Measurements from ENCODE around the gene CSTF1. TPM values are rescaled to one million over a fixed set of nuclear protein-coding genes. Genes with fewer than 3 reads are reported as not detected.
A peak's percentile ranks its signal among the peaks of the same experiment; 100 is the strongest.
"Not testable (repeated sequence)": the region's sequence is repeated elsewhere in the genome, so short reads cannot be mapped to it uniquely, and the experiment has no call there.

Gene CSTF1
- polyA plus RNA-seq, 1 donor: 26.2 TPM

DNA sequence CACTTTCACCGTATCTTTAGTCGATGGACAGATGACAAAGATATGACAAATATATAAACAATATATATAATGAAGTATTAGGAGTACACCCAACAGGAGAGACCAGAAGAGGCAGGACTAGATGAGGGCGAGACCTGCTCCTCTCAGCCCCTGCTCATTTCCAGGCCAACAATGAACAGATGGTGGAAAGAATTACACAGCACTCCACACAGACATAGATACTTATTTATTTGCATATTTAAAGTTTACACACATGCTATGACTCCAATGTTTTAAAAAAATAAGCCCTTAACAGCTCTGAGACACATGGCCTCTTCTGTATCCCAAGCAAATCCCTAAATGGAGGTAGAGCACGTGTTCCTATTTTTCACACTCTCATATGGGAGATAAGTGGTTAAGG is 23.3 kb upstream of the CSTF1 start:
- no peak for DNase-seq (ENCODE audit: low read depth)

- DNase-seq (ENCODE audit: low read depth): no peak
These were observed 20.5 kb upstream of the CSTF1 start for GRCh38 chr20:56371977-56372376.

DNA sequence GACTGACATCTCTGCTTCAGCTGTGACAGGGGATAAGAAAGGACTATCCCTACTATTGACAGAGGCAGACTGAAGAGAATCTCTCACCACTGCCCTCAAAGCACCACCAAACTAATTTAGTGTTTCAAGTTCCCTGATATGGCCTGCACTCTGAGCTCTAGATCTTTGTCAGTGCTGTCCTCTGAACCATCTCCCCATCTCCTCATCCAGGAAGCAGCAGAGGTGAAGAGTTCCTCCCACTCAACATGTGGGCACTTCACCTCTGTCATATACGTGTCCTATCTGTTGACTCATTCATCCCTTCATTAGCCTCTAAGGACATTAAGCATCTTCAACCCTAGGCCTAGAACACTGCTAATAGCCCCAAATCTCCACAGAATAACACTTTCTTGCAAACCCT is 19.6 kb upstream of the CSTF1 start:
- no peak for DNase-seq (ENCODE audit: low read depth)

DNA sequence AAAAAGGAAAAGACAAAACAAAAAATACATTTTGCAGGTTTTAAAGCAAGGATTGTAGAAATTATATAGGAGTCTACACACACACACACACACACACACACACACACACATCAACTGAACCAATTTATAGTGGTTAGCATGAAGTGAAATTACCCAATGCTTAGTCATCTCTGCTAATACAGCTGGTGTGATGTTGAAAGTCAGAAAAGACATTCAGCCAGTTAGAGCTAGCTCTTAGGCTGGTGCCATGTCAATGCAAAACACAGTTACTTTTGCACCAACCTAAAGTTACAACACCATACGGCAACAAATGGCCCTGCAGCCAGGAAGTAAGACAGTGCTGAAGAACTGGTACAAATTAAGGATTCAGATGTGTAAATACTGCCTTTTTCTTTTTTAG is 18.5 kb upstream of the CSTF1 start:
- DNase-seq (ENCODE audit: low read depth): no peak

DNA sequence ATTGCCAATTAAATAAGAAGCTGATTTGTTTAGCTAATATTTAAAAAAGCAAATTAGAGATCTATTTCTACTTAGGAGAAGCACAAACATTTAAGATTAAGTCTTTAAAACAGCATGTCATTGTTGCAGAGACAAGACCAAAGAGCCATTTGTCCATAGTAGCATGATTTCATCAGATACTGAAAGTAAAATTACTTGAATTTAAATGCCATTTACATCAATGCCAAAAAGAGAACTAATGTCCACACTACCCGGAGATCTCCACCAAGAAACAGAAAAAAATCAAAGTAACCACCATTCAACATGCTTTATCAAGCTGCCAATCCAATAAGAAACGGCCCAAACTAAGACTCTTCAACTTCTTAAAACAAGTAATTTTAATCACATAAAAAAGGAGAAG is 16.1 kb upstream of the CSTF1 start:
- DNase-seq (ENCODE audit: low read depth): no peak

DNA sequence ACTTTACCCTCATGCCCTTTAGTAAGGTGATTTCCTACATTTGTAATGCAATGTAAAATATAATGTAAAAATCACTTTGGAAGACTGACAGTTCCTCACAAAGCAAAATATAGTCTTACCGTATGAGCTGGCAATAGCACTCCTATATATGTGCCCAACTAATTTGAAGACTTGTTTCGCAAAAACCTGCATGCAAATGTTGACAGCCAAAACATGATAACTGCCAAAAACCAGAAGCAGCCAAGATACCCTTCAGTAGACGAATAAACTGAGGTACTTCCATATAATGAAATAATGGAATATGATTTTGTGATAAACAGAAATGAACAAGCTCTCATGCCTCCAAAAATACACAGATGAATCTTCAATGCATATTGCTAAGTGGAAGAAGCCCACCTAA is 14.1 kb upstream of the CSTF1 start:
- DNase-seq (ENCODE audit: low read depth): no peak

DNA sequence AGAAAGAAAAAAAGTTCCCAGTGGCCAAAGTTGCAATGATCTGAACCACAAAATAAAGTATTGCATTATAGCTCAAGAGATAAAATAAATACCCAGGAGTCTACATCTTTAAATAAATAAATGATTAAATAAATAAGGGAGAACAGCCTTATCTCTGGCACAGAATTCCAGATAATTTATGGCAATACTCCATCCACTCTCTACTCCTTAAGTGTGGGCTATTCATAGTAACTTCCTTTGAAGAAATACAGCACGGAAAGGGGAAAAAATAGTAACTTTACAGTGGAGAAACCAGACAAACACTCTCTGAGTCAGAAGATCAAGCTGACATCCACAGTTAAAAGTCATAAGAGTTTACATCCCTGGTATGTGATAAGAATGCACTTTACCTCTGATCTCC is 12.1 kb upstream of the CSTF1 start:
- no peak for DNase-seq (ENCODE audit: low read depth)

DNA sequence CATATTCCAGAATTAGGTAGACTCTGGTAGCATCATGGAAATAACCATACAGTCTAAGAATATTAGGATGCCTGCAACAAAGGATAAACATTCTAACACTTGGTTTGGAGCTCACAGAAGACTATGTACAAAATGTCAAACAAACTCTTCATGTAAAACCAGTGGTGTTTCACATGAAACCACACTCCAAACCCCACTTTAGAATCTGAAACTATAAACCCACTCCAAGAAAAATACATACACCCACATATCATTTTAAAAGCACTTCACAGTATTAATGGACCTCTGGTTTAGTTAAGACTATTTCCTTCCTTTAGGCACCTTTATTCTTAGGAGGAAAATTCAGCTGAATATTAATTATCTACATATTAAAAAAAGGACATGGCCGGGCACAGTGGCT is 10.9 kb upstream of the CSTF1 start:
- DNase-seq (ENCODE audit: low read depth): no peak

- no peak for DNase-seq (ENCODE audit: low read depth)
These were observed 9.7 kb upstream of the CSTF1 start for GRCh38 chr20:56382696-56383095.

- DNase-seq (ENCODE audit: low read depth): no peak
These were observed 9.1 kb upstream of the CSTF1 start for GRCh38 chr20:56383334-56383733.

GRCh38 chr20:56385130-56385529 is 7.3 kb upstream of the CSTF1 start:
- DNase-seq (ENCODE audit: low read depth): no peak

DNA sequence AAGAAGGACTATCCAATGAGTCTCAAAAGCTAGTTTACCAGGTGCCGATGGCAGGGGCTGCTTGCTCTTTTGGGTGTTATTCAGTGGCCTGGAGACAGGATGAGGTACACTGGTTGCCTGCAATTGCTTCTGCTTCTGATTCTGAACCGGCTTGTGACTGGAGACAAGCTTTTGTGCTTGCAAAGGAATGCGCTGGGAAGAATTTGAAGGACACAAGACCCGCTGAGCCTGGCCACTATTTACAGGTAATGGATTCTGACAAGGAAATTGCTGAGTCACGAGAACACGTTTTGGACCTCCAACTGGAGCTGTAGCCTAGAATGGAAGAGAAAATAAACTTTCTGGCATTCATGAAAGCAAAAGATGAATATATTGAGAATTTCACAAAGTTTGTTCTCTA is 6.2 kb upstream of the CSTF1 start:
- no peak for DNase-seq (ENCODE audit: low read depth)

DNA sequence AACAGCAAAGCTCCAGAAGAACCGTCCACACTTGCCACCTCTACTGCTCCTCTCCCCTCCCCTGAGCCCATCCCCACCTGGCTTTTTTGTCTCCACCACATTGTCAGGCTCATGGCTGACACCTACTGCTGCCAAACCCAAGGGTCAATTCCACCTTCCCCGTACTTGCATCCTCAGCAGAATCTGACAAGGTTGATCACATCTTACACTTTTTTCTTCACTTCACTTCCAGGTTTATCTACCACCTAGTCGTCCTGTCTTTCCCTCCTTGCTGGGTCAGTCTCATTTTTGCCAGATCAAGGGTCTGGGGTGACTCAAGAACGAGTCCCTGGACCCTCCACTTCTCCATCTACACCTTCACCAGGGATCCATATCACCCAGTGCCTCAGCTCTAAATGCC is 3.6 kb upstream of the CSTF1 start:
- DNase-seq (ENCODE audit: low read depth): no peak

GRCh38 chr20:56389807-56390206 is 2.6 kb upstream of the CSTF1 start:
- DNase-seq (ENCODE audit: low read depth): no peak

DNA sequence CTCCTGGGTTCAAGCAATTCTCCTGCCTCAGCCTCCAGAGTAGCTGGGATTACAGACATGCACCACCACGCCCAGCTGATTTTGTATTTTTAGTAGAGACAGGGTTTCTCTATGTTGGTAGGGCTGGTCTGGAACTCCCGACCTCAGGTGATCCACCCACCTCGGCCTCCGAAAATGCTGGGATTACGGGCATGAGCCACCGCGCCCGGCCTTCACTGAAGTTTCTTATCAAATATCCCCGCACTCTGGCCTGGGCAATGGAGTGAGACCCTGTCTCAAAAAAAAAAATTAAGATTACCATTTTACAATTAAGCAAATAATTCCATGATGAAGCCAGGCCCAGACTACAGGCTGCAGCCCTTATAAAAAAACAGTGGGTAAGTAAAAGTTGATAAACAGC is 2.0 kb upstream of the CSTF1 start:
- DNase-seq (ENCODE audit: low read depth): not testable (repeated sequence)

DNA sequence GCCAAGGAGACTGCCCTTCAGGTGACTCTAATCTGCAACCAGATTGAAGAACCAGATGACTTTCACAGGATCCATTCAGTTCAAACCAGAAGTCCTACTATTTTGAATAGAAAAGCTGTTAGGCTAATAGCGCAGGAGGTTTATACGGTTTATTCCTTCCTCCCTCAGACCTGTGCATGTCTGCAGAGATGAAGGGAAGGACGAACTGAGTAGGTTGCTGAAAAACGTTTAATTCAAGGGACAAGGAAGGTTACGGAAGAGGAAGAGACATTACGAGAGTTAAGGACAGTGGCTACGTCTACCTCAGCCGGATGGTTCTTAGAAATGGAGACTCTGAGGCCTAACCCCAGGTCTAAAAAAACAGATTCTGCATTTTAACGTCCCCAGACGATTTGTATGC is 1.4 kb upstream of the CSTF1 start:
- no peak for DNase-seq (ENCODE audit: low read depth)

DNA sequence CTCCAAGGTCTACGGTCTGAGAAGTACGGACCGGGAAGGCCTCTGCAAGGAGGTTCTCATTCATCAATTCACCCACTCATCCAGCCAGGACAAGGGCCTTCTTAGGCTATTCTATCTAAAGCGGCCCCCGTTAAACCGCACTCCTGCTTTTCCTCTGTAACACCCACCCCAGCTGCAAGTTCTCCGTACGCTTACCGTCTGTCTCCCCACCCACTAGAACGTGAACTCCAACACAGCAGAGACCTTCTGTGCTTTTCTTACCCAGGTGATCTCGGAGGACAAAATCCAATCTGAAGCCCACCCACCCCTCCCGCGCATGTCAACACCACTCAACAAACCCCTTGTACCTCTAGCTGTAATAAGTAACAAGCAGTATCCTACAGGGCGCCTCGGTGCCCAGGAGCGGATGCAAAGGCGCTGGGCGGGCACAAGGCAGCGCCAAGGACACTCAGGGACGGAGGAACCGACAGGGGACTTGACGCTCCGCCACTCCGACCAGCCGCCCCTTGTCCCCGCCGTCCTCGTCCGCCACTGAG is 781 bp upstream of the CSTF1 start:
- DNase-seq (ENCODE audit: low read depth): no peak

- DNase-seq (ENCODE audit: low read depth): no peak
These were observed 537 bp downstream of the CSTF1 start for GRCh38 chr20:56392881-56393482.

DNA sequence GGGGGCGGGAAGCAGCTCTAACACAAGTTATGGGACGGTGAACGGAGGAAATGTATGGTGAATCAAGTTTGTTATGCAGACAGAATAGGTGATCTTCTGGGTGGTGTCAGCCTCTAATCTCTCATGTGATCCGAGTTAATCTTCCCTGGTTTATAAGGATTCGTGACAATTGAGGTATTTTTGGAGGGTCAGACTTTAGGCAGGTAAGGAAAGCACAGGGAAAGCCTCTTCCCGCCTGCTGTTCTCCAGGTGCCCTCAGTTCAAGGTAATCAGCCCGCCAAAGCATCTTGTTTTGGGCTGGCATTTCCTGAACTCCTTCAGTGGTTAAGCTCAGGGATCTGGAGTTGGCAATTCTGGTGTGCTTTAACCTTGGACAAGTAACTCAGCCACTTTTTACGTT is 1.2 kb downstream of the CSTF1 start:
- DNase-seq (ENCODE audit: low read depth): no peak

- no peak for DNase-seq (ENCODE audit: low read depth)
These were observed 2.7 kb downstream of the CSTF1 start for GRCh38 chr20:56395166-56395565.

DNA sequence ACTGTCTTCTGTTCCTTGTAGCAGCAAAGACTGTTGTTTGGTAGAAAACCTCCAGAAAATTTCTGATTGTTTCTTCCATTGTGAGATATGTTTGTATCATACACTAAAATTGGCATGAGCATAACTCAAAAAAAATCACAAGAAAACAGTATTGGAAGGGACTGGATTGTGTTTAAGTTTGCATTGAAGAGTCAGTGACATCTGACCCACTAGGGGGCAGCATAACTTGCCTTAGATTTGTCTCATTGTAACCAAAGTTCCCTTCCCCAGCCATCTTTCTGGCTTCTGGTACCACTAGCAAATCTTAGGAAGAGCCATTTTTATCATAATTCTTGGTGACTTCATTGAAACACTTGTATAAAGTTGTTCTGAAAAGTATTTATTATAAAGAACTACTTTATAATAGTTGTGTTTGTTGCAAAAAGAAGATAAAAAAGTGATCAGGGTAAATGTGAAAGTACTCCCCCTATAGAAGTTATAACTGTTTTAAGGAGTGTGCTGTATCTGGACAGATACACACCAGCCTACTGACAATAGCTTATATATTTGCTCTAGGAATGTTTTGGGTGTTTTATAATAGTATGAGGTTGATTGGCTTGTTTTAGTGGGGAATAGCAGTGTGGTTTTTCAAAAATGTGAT is 7.7 kb downstream of the CSTF1 start:
- DNase-seq (ENCODE audit: low read depth): peak; percentile 46

DNA sequence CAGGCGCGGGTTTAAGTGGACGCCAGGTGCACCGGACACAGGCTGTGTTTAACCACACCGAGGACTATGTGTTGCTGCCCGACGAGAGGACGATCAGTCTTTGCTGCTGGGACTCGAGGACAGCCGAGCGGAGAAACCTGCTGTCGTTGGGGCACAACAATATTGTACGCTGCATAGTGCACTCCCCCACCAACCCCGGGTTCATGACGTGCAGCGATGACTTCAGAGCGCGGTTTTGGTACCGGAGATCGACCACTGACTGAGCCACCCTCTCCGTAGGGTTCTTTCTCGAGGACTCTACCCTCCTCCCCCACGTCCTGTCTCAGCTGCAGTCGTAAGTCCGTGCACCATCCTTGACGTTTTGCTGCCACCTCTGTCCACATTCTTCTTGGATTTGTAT is 11.0 kb downstream of the CSTF1 start:
- DNase-seq (ENCODE audit: low read depth): no peak

- DNase-seq (ENCODE audit: low read depth): not testable (repeated sequence)
These were observed 12.9 kb downstream of the CSTF1 start for GRCh38 chr20:56405356-56405755.

DNA sequence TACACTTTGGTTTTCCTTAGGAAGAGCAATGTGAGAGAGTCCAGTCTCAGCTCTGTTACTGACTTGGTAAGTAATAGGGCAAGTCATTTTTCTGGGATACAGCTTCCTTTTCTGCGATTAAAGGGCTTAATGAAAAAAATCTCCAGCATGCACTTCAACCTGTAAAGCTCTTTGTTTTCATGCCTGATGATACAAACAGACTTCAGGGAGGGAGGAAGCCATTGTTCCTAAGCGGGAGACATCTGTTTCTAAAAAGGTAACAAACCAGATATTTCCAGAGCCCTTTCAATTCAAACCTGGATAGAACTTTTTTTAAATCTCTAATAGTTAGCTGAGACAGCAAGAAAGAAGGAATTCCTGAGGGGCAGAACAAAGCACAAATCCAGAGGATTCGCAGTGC is 14.5 kb downstream of the CSTF1 start:
- no peak for DNase-seq (ENCODE audit: low read depth)

All from forelimb muscle (tissue), 1 donor.